ENCODE data around the gene GPBP1. TPM values are rescaled to one million over a fixed set of nuclear protein-coding genes. Genes with fewer than 3 reads are reported as not detected.
"Not testable (repeated sequence)": the region's sequence is repeated elsewhere in the genome, so short reads cannot be mapped to it uniquely, and the experiment has no call there.

Gene GPBP1
- total RNA-seq, 2 donors from 2014 or later = 40.2 to 93.0 TPM

DNA sequence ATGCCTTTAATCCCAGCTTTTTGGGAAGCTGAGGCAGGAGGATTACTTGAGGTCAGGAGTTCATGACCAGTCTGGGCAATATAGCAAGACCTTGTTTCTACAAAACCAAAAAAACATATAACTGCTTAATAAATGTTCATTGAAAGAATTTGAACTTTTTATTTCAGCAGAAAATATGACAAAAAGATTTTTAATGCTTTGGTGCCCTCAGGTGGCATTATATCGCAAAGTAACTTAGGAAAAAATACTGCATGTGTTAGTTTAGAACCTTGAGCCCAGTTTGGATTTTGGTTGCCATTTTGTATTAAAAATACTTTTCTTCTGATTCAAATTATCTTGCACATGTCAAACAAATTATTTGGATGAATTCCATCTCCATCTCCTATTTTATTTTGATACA is 103.2 kb downstream of the GPBP1 start:
- H3K36me3 ChIP-seq = no peaks in the 10 kb centered on the region
- no peaks in the 10 kb centered on the region for H3K4me1 ChIP-seq (ENCODE audit: control insufficient read depth in 1 of 2, low read depth in 2 of 2)
- DNase-seq (ENCODE audit: low spot score) (no peak), ATAC-seq (ENCODE audit: insufficient number of reproducible peaks, low FRiP score, low read depth) (no peak)
- TF ChIP-seq, protein P1, sequence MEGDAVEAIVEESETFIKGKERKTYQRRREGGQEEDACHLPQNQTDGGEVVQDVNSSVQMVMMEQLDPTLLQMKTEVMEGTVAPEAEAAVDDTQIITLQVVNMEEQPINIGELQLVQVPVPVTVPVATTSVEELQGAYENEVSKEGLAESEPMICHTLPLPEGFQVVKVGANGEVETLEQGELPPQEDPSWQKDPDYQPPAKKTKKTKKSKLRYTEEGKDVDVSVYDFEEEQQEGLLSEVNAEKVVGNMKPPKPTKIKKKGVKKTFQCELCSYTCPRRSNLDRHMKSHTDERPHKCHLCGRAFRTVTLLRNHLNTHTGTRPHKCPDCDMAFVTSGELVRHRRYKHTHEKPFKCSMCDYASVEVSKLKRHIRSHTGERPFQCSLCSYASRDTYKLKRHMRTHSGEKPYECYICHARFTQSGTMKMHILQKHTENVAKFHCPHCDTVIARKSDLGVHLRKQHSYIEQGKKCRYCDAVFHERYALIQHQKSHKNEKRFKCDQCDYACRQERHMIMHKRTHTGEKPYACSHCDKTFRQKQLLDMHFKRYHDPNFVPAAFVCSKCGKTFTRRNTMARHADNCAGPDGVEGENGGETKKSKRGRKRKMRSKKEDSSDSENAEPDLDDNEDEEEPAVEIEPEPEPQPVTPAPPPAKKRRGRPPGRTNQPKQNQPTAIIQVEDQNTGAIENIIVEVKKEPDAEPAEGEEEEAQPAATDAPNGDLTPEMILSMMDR (IDR thresholded peaks at IDR 0.05) = no peak
- no peak overlapping the region for H3K27ac ChIP-seq
- H3K4me3 ChIP-seq = no peak overlapping the region
- H3K9me3 ChIP-seq = no peaks in the 10 kb centered on the region
- no peaks in the 10 kb centered on the region for H3K27me3 ChIP-seq (replicated peaks; ENCODE audit: insufficient read depth)

DNA sequence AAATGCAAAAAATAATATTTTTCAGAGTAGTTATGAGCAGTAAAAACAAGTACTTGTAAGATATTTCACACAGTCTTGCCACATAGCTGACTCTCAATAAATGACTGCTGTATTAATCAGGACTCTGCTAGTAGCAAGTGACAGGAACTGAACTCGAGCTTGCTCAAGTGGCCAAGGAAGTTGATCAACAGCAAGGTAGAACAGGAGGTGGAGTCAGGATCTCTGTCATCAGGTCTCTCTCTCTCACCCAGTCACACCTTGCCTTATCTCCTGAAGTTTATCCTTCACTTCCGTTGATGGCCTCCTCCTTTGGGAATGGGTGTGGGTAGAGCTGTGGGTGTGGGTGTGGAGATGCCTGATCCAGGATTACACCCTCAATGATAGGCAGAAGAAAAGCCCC is 107.0 kb downstream of the GPBP1 start:
- Histone ChIP-seq H3K9me3 (peaks cover 3% of the 10 kb centered on the region), H3K36me3 (no peaks in the 10 kb centered on the region), H3K4me3 (no peak overlapping the region), H3K4me1 (ENCODE audit: control insufficient read depth in 1 of 2, low read depth in 2 of 2) (no peaks in the 10 kb centered on the region), H3K27me3 (replicated peaks; ENCODE audit: insufficient read depth) (no peaks in the 10 kb centered on the region), H3K27ac (no peak overlapping the region)
- no peak for DNase-seq (ENCODE audit: low spot score)
- ATAC-seq (ENCODE audit: insufficient number of reproducible peaks, low FRiP score, low read depth) = no peak
- TF ChIP-seq, protein P1 (IDR thresholded peaks at IDR 0.05) = no peak

DNA sequence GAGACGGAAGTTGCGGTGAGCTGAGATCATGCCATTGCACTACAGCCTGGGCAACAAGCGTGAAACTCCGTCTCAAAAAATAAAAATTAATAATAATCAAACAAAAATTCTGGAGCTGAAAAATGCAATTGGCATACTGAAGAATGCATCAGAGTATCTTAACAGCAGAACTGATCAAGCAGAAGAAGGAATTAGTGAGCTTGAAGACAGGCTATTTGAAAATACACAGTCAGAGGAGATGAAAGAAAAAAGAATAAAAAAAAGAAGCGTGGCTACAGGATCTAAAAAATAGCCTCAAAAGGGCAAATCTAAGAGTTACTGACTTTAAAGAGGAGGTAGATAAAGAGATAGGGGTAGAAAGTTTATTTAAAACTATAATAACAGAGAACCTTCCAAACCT is 111.2 kb downstream of the GPBP1 start:
- not testable (repeated sequence) for H3K4me1 ChIP-seq (ENCODE audit: control insufficient read depth in 1 of 2, low read depth in 2 of 2); H3K36me3 ChIP-seq; DNase-seq (ENCODE audit: low spot score); H3K9me3 ChIP-seq; ATAC-seq (ENCODE audit: insufficient number of reproducible peaks, low FRiP score, low read depth); H3K4me3 ChIP-seq; H3K27ac ChIP-seq; H3K27me3 ChIP-seq (replicated peaks; ENCODE audit: insufficient read depth)

DNA sequence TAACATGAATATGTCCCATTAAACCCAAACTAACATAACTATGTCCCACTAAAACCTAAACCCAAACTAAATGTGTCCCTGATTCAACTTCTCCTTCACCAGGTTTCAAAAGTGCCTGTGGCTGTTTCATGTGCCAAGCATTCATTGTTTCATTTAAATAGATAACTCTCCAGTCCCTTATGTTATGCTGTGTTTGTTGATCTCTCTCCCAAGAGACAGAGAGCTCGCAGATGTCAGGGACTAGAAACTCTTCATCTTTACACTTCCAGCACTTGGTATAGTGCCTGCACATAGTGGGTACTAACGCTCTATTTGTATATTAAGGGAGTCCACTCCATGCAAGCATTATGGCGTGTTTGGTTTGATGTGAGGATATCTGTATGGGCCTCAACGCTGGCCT is 118.0 kb downstream of the GPBP1 start:
- ATAC-seq (ENCODE audit: insufficient number of reproducible peaks, low FRiP score, low read depth) = no peak
- no peaks in the 10 kb centered on the region for H3K9me3 ChIP-seq
- no peak overlapping the region for H3K27ac ChIP-seq

DNA sequence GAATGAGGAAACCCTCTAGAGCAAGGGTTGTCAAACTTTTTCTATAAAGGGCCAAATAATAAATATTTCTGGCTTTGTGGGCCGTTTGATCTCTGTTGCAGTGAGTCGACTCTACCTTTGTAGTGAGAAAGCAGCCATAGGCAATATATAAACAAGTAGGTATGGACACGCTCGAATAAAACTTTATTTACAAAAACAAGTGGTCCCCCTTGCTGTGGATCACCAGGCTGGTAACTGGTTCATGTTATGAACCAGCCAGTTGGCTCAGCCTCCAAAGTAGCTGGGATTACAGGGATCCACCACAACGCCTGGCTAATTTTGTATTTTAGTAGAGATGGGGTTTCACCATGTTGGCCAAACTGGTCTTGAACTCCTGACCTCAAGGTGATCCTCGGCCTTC is 118.5 kb downstream of the GPBP1 start:
- DNase-seq (ENCODE audit: low spot score) = no peak
- TF ChIP-seq, protein P1 (IDR thresholded peaks at IDR 0.05) = no peak
- no peaks in the 10 kb centered on the region for H3K9me3 ChIP-seq
- no peaks in the 10 kb centered on the region for H3K27me3 ChIP-seq (replicated peaks; ENCODE audit: insufficient read depth)
- H3K27ac ChIP-seq = no peak overlapping the region
- H3K4me1 ChIP-seq (ENCODE audit: control insufficient read depth in 1 of 2, low read depth in 2 of 2) = no peaks in the 10 kb centered on the region
- no peak for ATAC-seq (ENCODE audit: insufficient number of reproducible peaks, low FRiP score, low read depth)
- no peaks in the 10 kb centered on the region for H3K36me3 ChIP-seq
- H3K4me3 ChIP-seq = no peak overlapping the region

More for the DNA sequence above, 118.0 kb downstream of the GPBP1 start:
- DNase-seq (ENCODE audit: low spot score) = no peak
- TF ChIP-seq, protein P1 (IDR thresholded peaks at IDR 0.05) = no peak
- Histone ChIP-seq H3K27me3 (replicated peaks; ENCODE audit: insufficient read depth) (no peaks in the 10 kb centered on the region), H3K36me3 (no peaks in the 10 kb centered on the region), H3K4me3 (no peak overlapping the region), H3K4me1 (ENCODE audit: control insufficient read depth in 1 of 2, low read depth in 2 of 2) (no peaks in the 10 kb centered on the region)

DNA sequence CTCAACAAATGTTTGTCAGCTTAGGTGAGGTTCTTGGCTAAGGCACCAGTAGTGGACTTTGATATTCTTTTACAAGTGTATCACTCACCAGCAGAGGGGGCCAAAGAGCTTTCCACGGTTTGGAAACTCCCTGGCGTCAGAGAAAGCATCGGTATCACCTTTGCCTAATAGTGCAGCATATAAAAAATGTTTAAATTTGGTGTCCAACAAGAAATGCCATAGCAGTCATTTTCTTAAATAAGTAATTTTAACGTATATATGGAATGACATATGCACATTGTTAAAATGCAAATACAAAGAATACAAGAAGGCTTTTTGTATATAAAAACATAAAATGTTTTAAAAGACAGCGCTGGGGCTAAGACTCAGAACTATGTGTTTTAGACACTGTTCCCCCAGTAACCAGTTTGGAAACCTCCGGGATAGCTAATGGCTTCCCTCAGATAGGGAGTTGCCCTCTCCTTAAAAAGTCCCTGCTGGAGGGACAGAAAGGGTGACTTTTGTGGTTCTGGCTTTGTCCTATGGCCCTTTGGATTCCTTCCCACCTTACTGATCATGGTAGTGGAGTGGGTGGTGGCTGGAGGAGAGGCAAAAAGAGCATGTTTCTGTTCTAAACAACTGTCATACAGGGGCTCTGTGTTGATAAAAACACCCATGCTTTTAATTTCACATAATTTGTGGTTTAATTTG is 124.6 kb downstream of the GPBP1 start:
- H3K36me3 ChIP-seq = no peaks in the 10 kb centered on the region
- TF ChIP-seq, protein P1 (IDR thresholded peaks at IDR 0.05) = peak; percentile 85
- peak overlapping the region; percentile 39 for H3K4me3 ChIP-seq
- DNase-seq (ENCODE audit: low spot score) = peak; percentile 12
- peak; percentile 32 for ATAC-seq (ENCODE audit: insufficient number of reproducible peaks, low FRiP score, low read depth)
- H3K9me3 ChIP-seq = no peaks in the 10 kb centered on the region
- H3K27me3 ChIP-seq (replicated peaks; ENCODE audit: insufficient read depth) = no peaks in the 10 kb centered on the region
- peak overlapping the region in 1 of 2 donors; percentile 42 for H3K27ac ChIP-seq
- H3K4me1 ChIP-seq (ENCODE audit: control insufficient read depth in 1 of 2, low read depth in 2 of 2) = peaks cover 4 to 9% of the 10 kb centered on the region in 2 donors

Measured in thoracic aorta (tissue), 2 donors.